Measurements from ENCODE around the gene LY6G6C. TPM values are rescaled to one million over a fixed set of nuclear protein-coding genes. Genes with fewer than 3 reads are reported as not detected.
A peak's percentile ranks its signal among the peaks of the same experiment; 100 is the strongest.

The LY6G6C gene
- total and polyA plus RNA-seq, 11 donors, result 0.27 TPM; not detected in 10

DNA sequence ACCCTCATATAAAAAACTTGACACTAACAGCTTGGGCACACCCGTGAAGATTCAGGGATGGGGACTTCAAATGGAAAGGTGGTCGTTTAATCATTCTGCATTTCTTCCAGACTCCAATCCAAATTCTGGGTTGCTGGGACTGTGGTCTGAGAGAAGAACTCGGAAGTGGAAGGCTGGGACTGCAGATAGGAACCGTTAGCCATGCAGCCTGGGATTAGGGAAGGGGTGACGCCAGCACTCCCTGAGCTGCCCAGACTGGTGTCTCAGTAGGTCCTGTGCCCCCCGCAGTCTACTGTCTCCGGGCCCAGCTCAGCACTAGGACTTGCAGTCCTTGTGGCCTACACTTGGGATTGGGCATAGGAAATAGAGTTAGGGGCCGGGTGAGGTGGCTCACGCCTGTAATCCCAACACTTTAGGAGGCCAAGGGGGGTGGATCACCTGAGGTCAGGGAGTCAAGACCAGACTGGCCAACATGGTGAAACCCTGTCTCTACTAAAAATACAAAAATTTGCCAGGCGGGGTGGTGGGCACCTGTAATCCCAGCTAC, 15.3 kb upstream of the LY6G6C start:
- TF ChIP-seq POLR2A (IDR thresholded peaks at IDR 0.05), result no peak
- TF ChIP-seq CTCF (IDR thresholded peaks at IDR 0.05), result no peak
- ATAC-seq (no peak), DNase-seq (peak in 1 of 5 donors; percentile 30)
- WGBS, 4 donors, result 44 to 51% (median 46%) methylated on average over 10 of the region's 10 CpGs
- H3K4me1 ChIP-seq, result peaks cover 5 to 69% (median 49%) of the 10 kb centered on the region in 12 donors
- peaks cover 3 to 32% (median 23%) of the 10 kb centered on the region in 9 donors for H3K36me3 ChIP-seq
- intact Hi-C loops (cut with DNase I), result loop anchor here in 4 of 10 donors (5.0 to 10.0 kb wide), 5 partner anchors 35 to 98 kb away; partner anchors contain the start of genes ABHD16A (in 1 of the 4), HSPA1B (in 1 of the 4) and VARS1 (in 1 of the 4)
- no peaks in the 10 kb centered on the region for H3K9me3 ChIP-seq
- H3K27ac ChIP-seq, result peak overlapping the region; percentile 67 to 99 (median 92)
- peak overlapping the region; percentile 40 to 91 (median 78) for H3K4me3 ChIP-seq
- H3K27me3 ChIP-seq, result no peaks in the 10 kb centered on the region

DNA sequence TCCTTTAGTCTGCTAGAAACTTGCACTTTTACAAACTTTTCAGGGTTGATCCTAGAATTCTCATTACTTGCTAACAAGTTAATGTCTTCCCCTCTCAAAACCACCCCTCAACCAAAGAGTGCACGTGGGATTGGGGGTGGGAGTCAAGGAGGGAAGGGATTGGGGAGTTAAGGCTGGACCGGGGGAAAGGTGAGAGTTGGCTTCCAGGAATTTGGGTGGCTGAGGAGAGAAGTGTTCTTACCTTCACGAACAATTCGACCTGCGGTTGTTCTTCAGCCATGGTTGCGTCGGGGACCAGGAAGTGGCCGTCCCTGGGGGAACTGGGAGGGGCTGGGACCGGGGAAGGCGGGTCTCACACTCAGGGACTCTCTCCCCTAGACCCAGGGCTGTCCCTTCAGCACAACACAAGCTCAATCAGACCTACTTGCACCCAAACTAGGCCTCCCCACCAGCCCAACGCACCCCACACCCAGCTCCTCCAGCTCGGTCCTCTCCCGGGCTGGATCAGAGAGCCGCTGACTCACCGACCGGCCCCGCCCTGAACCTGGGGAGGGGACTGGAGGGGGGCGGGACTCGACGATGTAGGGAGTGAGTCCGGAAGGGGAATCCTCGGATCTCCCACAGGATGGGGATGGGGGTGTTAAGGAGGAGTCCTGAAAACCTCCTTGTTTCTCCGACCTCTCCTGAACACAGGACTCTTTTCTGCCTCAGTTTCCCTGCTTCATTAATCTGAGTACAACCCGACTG, 14.6 kb upstream of the LY6G6C start, which contains the start of gene CLIC1:
TSS of gene CLIC1 (minus strand) at position 510 of the 747 bp plus-strand sequence. CDS start at position 280, 230 bp downstream.
- TF ChIP-seq CTCF (IDR thresholded peaks at IDR 0.05) (no peak), POLR2A (IDR thresholded peaks at IDR 0.05) (peak in 1 of 2 donors; percentile 95)
- intact Hi-C loops (cut with DNase I), result loop anchor here in 4 of 10 donors (5.0 to 10.0 kb wide), 5 partner anchors 34 to 99 kb away; partner anchors contain the start of genes ABHD16A (in 1 of the 4), HSPA1B (in 1 of the 4) and VARS1 (in 1 of the 4)
- WGBS, 4 donors, result 0 to 2% (median 1%) methylated on average over 18 to 24 of the region's 24 CpGs
- peaks cover 3 to 34% (median 29%) of the 10 kb centered on the region in 9 donors for H3K36me3 ChIP-seq
- peak; percentile 87 to 92 (median 89) for DNase-seq
- H3K4me3 ChIP-seq, result peak within 1 kb of the TSS; percentile 40 to 91 (median 78)
- peaks cover 5 to 75% (median 49%) of the 10 kb centered on the region in 12 donors for H3K4me1 ChIP-seq
- ATAC-seq, result peak; percentile 44 to 75 (median 70)
- no peaks in the 10 kb centered on the region for H3K27me3 ChIP-seq
- H3K27ac ChIP-seq, result peak within 1 kb of the TSS; percentile 69 to 99 (median 92)
- H3K9me3 ChIP-seq, result no peaks in the 10 kb centered on the region

DNA sequence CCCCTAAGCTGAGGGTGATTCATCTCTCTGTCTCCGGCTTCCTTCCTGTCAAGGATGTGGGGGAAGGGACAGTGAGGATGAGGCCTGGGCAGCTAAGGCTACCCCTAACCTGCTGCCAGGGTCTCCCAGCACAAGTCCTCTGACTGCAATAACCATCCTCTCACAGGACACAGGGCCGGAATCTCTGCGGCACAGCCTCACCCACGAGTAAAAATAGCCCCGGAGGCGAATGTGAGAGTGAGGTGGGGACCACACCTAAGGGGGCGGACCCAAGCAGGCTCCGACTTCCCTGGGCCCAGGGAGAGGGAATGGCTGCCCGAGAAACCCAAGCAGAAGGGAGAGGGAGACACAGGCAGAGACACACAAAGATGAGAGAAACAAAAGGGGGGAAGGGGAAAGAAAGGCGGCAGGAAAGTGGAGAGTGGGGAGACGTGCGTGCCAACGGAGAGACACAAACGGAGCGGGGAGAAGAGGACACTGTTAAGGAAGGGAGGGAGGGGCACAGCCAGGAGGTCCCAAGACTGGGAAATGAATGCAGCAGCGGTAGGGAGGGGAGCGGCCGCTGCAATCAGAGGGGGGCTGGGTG, 13.4 kb upstream of the LY6G6C start:
- H3K27me3 ChIP-seq, result no peaks in the 10 kb centered on the region
- peak in 1 of 2 donors; percentile 53 for TF ChIP-seq POLR2A (IDR thresholded peaks at IDR 0.05)
- no peak for TF ChIP-seq CTCF (IDR thresholded peaks at IDR 0.05)
- 0 to 3% (median 1%) methylated on average over 18 of the region's 18 CpGs for WGBS, 4 donors
- intact Hi-C loops (cut with DNase I), result loop anchor here in 7 of 10 donors (5.0 to 10.0 kb wide), 8 partner anchors 32 to 100 kb away; partner anchors contain the start of genes ABHD16A (in 1 of the 7), HSPA1B (in 1 of the 7) and VARS1 (in 1 of the 7)
- DNase-seq, result peak; percentile 60 to 77 (median 73)
- H3K27ac ChIP-seq, result peak overlapping the region; percentile 66 to 99 (median 92)
- no peaks in the 10 kb centered on the region for H3K9me3 ChIP-seq
- peaks cover 3 to 44% (median 37%) of the 10 kb centered on the region in 9 donors for H3K36me3 ChIP-seq
- H3K4me1 ChIP-seq, result peaks cover 5 to 77% (median 47%) of the 10 kb centered on the region in 12 donors
- ATAC-seq, result peak in 3 of 4 donors; percentile 35 to 50 (median 39)
- H3K4me3 ChIP-seq, result peak overlapping the region; percentile 40 to 91 (median 78)
